Muscle of leg (tissue), 11 donors: ENCODE data around the gene PPP1R13B. TPM values are rescaled to one million over a fixed set of nuclear protein-coding genes. Genes with fewer than 3 reads are reported as not detected.

Experiments used
- DNase-seq: peaks from one replicate; pipeline ENCODE4 v3.0.0; 2013
- H3K27ac ChIP-seq: one replicate; pipeline ENCODE4 v1.5.1; 2013; ENCODE audit warnings: mild to moderate bottlenecking, low read length, control low read depth
- H3K27me3 ChIP-seq: one replicate; pipeline ENCODE4 v1.6.1; 2013; ENCODE audit warnings: low read length; ENCODE audit not compliant: control insufficient read depth, insufficient read depth
- H3K36me3 ChIP-seq: one replicate; pipeline ENCODE4 v1.6.1; 2013; ENCODE audit warnings: low read length; ENCODE audit not compliant: control insufficient read depth, insufficient read depth
- H3K4me1 ChIP-seq: one replicate; pipeline ENCODE4 v1.6.1; 2013; ENCODE audit warnings: low read length; ENCODE audit not compliant: control insufficient read depth, insufficient read depth
- H3K4me3 ChIP-seq: one replicate; pipeline ENCODE4 v1.5.1; 2013; ENCODE audit warnings: low read length, control low read depth
- H3K9me3 ChIP-seq: replicated peaks from 2 replicates; pipeline ENCODE4 v1.6.1; 2013; ENCODE audit warnings: low read depth, low read length; ENCODE audit not compliant: control insufficient read depth
- WGBS: methylation state at CpG from one replicate; pipeline ENCODE4 v1.1.5; 2013; ENCODE audit warnings: missing lambda C conversion rate; ENCODE audit not compliant: insufficient coverage; 5-methylcytosine and 5-hydroxymethylcytosine counted together
- polyA plus RNA-seq, 8 donors: library from polyadenylated mRNA; unstranded; fragments of 120-200 nt; gene quantifications; one replicate each; pipeline versions ENCODE4 v1.2.1 to v1.2.3, GENCODE V29; 2013; ENCODE audit warnings: inconsistent platforms in 1 of 8, low replicate concordance in 1 of 8; ENCODE audit not compliant: insufficient read length in 8 of 8, insufficient read depth in 1 of 8
- total RNA-seq: library from RNA; stranded (reverse); fragments of 120-200 nt; gene quantifications from one replicate; pipeline ENCODE4 v1.2.4, GENCODE V29; 2013

Gene PPP1R13B
- total and polyA plus RNA-seq, 9 donors = 6.2 to 13.6 (median 9.1) TPM

- 64% methylated on average over 24 of the region's 25 CpGs for WGBS
- no peaks in the 10 kb centered on the region for H3K27me3 ChIP-seq
- H3K9me3 ChIP-seq = no peaks in the 10 kb centered on the region
- H3K4me1 ChIP-seq = peaks cover 73% of the 10 kb centered on the region
- DNase-seq = no peak
- no peak overlapping the region for H3K4me3 ChIP-seq
- H3K27ac ChIP-seq = peak overlapping the region; percentile 62
- H3K36me3 ChIP-seq = peaks cover 68% of the 10 kb centered on the region
Measured at GRCh38 chr14:103699901-103700752, 147.2 kb downstream of the PPP1R13B start.

DNA sequence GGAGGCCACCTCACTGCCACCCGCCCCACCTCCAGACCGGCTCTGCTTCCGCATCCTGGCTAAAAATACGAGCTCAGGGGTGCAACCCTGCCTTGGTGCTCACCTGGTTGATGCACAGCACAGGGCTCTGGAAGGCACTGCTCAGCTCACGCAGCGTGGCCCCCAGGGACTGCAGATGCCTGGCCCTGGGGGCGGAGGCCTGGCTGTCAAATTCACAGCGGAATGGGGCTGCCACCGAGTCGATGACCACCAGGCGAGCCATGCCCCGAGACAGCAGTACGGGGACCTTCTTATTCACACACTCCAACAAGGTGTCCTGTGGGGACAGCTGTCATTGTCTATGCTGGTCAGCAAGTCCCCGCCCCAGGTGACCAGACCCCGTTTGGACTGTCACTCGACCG is 148.1 kb downstream of the PPP1R13B start:
- Histone ChIP-seq H3K27me3 (no peaks in the 10 kb centered on the region), H3K4me3 (no peak overlapping the region), H3K4me1 (peaks cover 73% of the 10 kb centered on the region), H3K36me3 (peaks cover 67% of the 10 kb centered on the region), H3K9me3 (no peaks in the 10 kb centered on the region), H3K27ac (no peak overlapping the region)
- DNase-seq = no peak
- 82% methylated on average over 12 of the region's 17 CpGs for WGBS

- Histone ChIP-seq H3K36me3 (peaks cover 67% of the 10 kb centered on the region), H3K4me1 (peaks cover 72% of the 10 kb centered on the region), H3K4me3 (no peak overlapping the region), H3K27ac (no peak overlapping the region), H3K9me3 (no peaks in the 10 kb centered on the region), H3K27me3 (no peaks in the 10 kb centered on the region)
- no peak for DNase-seq
- WGBS = 81% methylated on average over 32 of the region's 33 CpGs
Measured at GRCh38 chr14:103698380-103699260, 148.8 kb downstream of the PPP1R13B start.

DNA sequence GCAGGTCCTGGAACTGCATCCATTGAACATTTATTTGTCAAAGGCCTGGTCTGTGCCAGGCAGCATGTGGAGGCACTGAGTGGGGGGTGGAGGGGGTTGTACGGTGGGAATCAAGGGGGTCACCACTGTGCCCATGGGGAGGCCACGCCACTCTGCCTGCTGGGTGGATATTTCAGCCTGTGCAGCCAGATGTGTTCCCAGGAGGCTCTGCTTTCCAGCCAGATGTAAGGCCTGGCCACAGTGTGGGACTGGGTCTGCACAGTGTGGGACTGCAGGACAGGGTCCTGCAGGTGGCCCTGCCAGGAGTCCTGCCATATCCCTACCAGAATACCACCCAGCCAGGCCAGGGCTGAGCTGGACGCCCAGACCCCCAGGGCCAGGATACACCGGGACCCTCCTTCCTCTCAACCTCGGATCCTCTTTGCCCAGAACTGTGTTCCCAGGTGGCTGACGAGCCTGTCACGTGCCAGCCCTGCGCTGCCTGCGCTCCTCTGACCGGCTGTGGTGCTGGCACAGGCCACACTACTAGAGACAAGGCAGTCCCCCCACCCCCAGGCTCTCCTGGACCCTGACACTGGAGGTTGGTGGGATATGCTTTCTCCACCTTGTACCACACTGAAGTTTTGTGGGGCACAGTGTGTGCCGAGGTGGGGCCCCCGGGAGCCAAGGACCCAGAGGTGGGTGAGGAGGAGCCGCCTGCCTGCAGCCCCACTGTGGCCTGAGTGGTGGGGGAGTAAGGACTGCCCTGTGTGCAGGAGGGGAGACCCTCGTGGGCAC is 149.6 kb downstream of the PPP1R13B start:
- H3K4me1 ChIP-seq = peaks cover 74% of the 10 kb centered on the region
- H3K27ac ChIP-seq = peak overlapping the region; percentile 92
- H3K27me3 ChIP-seq = no peaks in the 10 kb centered on the region
- H3K4me3 ChIP-seq = no peak overlapping the region
- 75% methylated on average over 9 of the region's 14 CpGs for WGBS
- H3K36me3 ChIP-seq = peaks cover 67% of the 10 kb centered on the region
- H3K9me3 ChIP-seq = no peaks in the 10 kb centered on the region
- DNase-seq = no peak

DNA sequence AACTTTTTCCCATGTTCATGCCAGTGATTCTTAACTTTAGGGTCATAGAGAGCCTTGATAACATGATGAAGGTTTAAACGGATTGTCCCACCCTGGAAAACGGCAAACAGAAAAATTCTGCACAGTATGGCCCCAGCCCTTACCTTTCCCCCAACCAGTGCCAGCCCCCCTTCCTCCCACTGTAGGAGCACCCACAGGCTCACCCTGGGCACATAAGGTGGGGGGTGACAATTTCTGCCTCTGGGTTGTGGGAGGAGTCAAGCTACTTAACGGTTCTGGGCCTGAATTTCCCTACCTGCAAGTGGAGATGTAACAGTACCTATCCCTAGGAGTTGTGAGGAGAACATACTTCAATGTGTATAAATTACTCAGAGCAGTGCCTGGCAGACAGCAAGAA is 150.2 kb downstream of the PPP1R13B start:
- H3K36me3 ChIP-seq = peaks cover 66% of the 10 kb centered on the region
- WGBS = 80% methylated on average over 1 of the region's 3 CpGs
- H3K4me3 ChIP-seq = no peak overlapping the region
- DNase-seq = no peak
- H3K27me3 ChIP-seq = no peaks in the 10 kb centered on the region
- H3K4me1 ChIP-seq = peaks cover 73% of the 10 kb centered on the region
- H3K9me3 ChIP-seq = no peaks in the 10 kb centered on the region
- H3K27ac ChIP-seq = peak overlapping the region; percentile 92

- Histone ChIP-seq H3K9me3 (no peaks in the 10 kb centered on the region), H3K27ac (peak overlapping the region; percentile 92), H3K36me3 (peaks cover 66% of the 10 kb centered on the region), H3K27me3 (no peaks in the 10 kb centered on the region), H3K4me1 (peaks cover 75% of the 10 kb centered on the region), H3K4me3 (no peak overlapping the region)
- WGBS = 5% methylated on average over 12 of the region's 17 CpGs
- DNase-seq = peak; percentile 93
Measured at GRCh38 chr14:103696466-103697071, 150.8 kb downstream of the PPP1R13B start.

- peaks cover 72% of the 10 kb centered on the region for H3K4me1 ChIP-seq
- no peak overlapping the region for H3K4me3 ChIP-seq
- WGBS = 80% methylated on average over 1 of the region's 13 CpGs
- H3K27me3 ChIP-seq = no peaks in the 10 kb centered on the region
- peaks cover 62% of the 10 kb centered on the region for H3K36me3 ChIP-seq
- peak overlapping the region; percentile 92 for H3K27ac ChIP-seq
- peak; percentile 69 for DNase-seq
- H3K9me3 ChIP-seq = no peaks in the 10 kb centered on the region
Measured at GRCh38 chr14:103696070-103696402, 151.3 kb downstream of the PPP1R13B start.

GRCh38 chr14:103695296-103696069 is 151.9 kb downstream of the PPP1R13B start:
- DNase-seq = no peak
- Histone ChIP-seq H3K4me1 (peaks cover 67% of the 10 kb centered on the region), H3K9me3 (no peaks in the 10 kb centered on the region), H3K27ac (peak overlapping the region; percentile 69), H3K36me3 (peaks cover 57% of the 10 kb centered on the region), H3K27me3 (no peaks in the 10 kb centered on the region), H3K4me3 (no peak overlapping the region)
- WGBS = 58% methylated on average over 3 of the region's 14 CpGs

- H3K4me1 ChIP-seq = peaks cover 60% of the 10 kb centered on the region
- no peak overlapping the region for H3K27ac ChIP-seq
- H3K4me3 ChIP-seq = no peak overlapping the region
- H3K27me3 ChIP-seq = no peaks in the 10 kb centered on the region
- 89% methylated on average over 17 of the region's 20 CpGs for WGBS
- no peaks in the 10 kb centered on the region for H3K9me3 ChIP-seq
- DNase-seq = no peak
- peaks cover 54% of the 10 kb centered on the region for H3K36me3 ChIP-seq
Measured at GRCh38 chr14:103694572-103695026, 152.8 kb downstream of the PPP1R13B start.
